HepG2 (cell line): Measurements from ENCODE around the gene SEC62. TPM values are rescaled to one million over a fixed set of nuclear protein-coding genes. Genes with fewer than 3 reads are reported as not detected.
A peak's percentile ranks its signal among the peaks of the same experiment; 100 is the strongest.

Source experiments
- CEBPG ChIP-seq: IDR thresholded peaks from 2 replicates; pipeline ENCODE4 v1.6.1; 2016
- GATAD2A ChIP-seq: IDR thresholded peaks from 2 replicates; pipeline ENCODE4 v1.6.1; 2016
- GFI1 ChIP-seq: sonication (generic); formaldehyde crosslinking; IDR thresholded peaks from 2 replicates; pipeline ENCODE4 v1.5.0; 2020; ENCODE audit warnings: missing genetic modification reagents, mild to moderate bottlenecking, borderline replicate concordance
- HMG20B ChIP-seq: conservative IDR thresholded peaks from 2 replicates; pipeline ENCODE4 v1.6.1; 2016; ENCODE audit warnings: missing genetic modification reagents, missing compliant biosample characterization
- PAWR ChIP-seq: sonication (generic); formaldehyde crosslinking; IDR thresholded peaks from 2 replicates; pipeline ENCODE4 v1.4.0; 2020; ENCODE audit warnings: missing genetic modification reagents, mild to moderate bottlenecking, borderline replicate concordance
- SIN3B ChIP-seq: fragments of 150-350 bp; IDR thresholded peaks from 2 replicates; pipeline ENCODE4 v1.6.1; 2014; ENCODE audit warnings: low read length
- SOX6 ChIP-seq, 2 experiments: fragments of 450-650 bp in 1 of 2; sonication (generic) in 1 of 2; formaldehyde crosslinking in 1 of 2; IDR thresholded peaks; 2 replicates each; pipeline versions ENCODE4 v1.4.0 to v1.6.1; 2017 to 2020; ENCODE audit warnings: antibody characterized with exemption in 1 of 2, mild to moderate bottlenecking in 1 of 2, missing genetic modification reagents in 1 of 2
- TEF ChIP-seq: sonication (generic); formaldehyde crosslinking; IDR thresholded peaks from 2 replicates; pipeline ENCODE4 v1.5.0; 2020; ENCODE audit warnings: missing genetic modification reagents
- ZFP1 ChIP-seq: IDR thresholded peaks from 2 replicates; pipeline ENCODE4 v1.6.1; 2016
- ZNF414 ChIP-seq: sonication (generic); formaldehyde crosslinking; IDR thresholded peaks from 2 replicates; pipeline ENCODE4 v1.5.0; 2020; ENCODE audit warnings: missing genetic modification reagents
- ZNF737 ChIP-seq: sonication (generic); formaldehyde crosslinking; IDR thresholded peaks from 2 replicates; pipeline ENCODE4 v1.5.0; 2020; ENCODE audit warnings: missing genetic modification reagents, mild to moderate bottlenecking, borderline replicate concordance
- ZNF766 ChIP-seq: sonication (generic); formaldehyde crosslinking; IDR thresholded peaks from 2 replicates; pipeline ENCODE4 v1.5.0; 2020; ENCODE audit warnings: missing genetic modification reagents, borderline replicate concordance
- ZNF839 ChIP-seq: sonication (generic); formaldehyde crosslinking; IDR thresholded peaks from 2 replicates; pipeline ENCODE4 v1.4.0; 2020; ENCODE audit warnings: missing genetic modification reagents, mild to moderate bottlenecking, borderline replicate concordance
- polyA plus RNA-seq, 8 experiments: library from polyadenylated mRNA; depleted of rRNA in 3 of 8; stranded (reverse) in 7 of 8; unstranded in 1 of 8; fragments of >200 nt; fragmentation: Illumina TruSeq in 4 of 8; extraction: Trizol in 4 of 8; gene quantifications; 2 replicates each; pipeline versions ENCODE4 v1.2.1 to v1.2.3, GENCODE V29; 2011 to 2016; ENCODE audit warnings: low read depth in 4 of 8, missing spikeins in 1 of 8, mixed read lengths in 1 of 8; ENCODE audit not compliant: insufficient read depth in 1 of 8
- total RNA-seq, 5 experiments: library from RNA; depleted of rRNA; stranded (reverse); fragments of >200 nt; fragmentation: Illumina TruSeq; extraction: Trizol; gene quantifications; 2 replicates each; pipeline ENCODE4 v1.2.3, GENCODE V29; 2016; ENCODE audit warnings: low read depth in 1 of 5
- TF ChIP-seq, protein P1 (sequence below): sonication (generic); formaldehyde crosslinking; IDR thresholded peaks from 2 replicates; pipeline ENCODE4 v1.4.0; 2020; ENCODE audit warnings: missing genetic modification reagents
- TF ChIP-seq, protein P2 (sequence below): sonication (generic); formaldehyde crosslinking; conservative IDR thresholded peaks from 2 replicates; pipeline ENCODE4 v1.8.0; 2022; ENCODE audit warnings: mild to moderate bottlenecking, moderate library complexity, missing genetic modification reagents
- TF ChIP-seq, protein P3 (sequence below): sonication (generic); formaldehyde crosslinking; IDR thresholded peaks from 2 replicates; pipeline ENCODE4 v1.5.1; 2020; ENCODE audit warnings: missing genetic modification reagents, mild to moderate bottlenecking, borderline replicate concordance
- TF ChIP-seq, protein P4 (sequence below): sonication (generic); formaldehyde crosslinking; conservative IDR thresholded peaks from 2 replicates; pipeline ENCODE4 v1.4.0; 2020; ENCODE audit warnings: mild to moderate bottlenecking, missing genetic modification reagents, moderate library complexity
- TF ChIP-seq, protein P5 (sequence below): sonication (generic); formaldehyde crosslinking; IDR thresholded peaks from 2 replicates; pipeline ENCODE4 v1.4.0; 2020; ENCODE audit warnings: missing genetic modification reagents

SEC62 gene
- total and polyA plus RNA-seq, 2 of the 13 experiments (the other 11 are each of a cell fraction or from before 2014, with no cell fraction given) = 54.0 to 68.7 TPM

GRCh38 chr3:170023165-170023564 is 56.6 kb downstream of the SEC62 start (continued):
- TF ChIP-seq SOX6 (IDR thresholded peaks at IDR 0.05) = no peak
- TF ChIP-seq SOX6 (CRISPR knock-in tag; IDR thresholded peaks at IDR 0.05) = peak; percentile 29; the same call in 1 of the 2 replicates
- no peak for TF ChIP-seq ZNF414
- TF ChIP-seq, protein P1, sequence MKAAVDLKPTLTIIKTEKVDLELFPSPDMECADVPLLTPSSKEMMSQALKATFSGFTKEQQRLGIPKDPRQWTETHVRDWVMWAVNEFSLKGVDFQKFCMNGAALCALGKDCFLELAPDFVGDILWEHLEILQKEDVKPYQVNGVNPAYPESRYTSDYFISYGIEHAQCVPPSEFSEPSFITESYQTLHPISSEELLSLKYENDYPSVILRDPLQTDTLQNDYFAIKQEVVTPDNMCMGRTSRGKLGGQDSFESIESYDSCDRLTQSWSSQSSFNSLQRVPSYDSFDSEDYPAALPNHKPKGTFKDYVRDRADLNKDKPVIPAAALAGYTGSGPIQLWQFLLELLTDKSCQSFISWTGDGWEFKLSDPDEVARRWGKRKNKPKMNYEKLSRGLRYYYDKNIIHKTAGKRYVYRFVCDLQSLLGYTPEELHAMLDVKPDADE (CRISPR knock-in tag) = no peak
- TF ChIP-seq ZFP1 (CRISPR knock-in tag) = no peak
- TF ChIP-seq, protein P2, sequence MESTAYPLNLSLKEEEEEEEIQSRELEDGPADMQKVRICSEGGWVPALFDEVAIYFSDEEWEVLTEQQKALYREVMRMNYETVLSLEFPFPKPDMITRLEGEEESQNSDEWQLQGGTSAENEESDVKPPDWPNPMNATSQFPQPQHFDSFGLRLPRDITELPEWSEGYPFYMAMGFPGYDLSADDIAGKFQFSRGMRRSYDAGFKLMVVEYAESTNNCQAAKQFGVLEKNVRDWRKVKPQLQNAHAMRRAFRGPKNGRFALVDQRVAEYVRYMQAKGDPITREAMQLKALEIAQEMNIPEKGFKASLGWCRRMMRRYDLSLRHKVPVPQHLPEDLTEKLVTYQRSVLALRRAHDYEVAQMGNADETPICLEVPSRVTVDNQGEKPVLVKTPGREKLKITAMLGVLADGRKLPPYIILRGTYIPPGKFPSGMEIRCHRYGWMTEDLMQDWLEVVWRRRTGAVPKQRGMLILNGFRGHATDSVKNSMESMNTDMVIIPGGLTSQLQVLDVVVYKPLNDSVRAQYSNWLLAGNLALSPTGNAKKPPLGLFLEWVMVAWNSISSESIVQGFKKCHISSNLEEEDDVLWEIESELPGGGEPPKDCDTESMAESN (CRISPR knock-in tag) = no peak
- TF ChIP-seq CEBPG (CRISPR knock-in tag) = peak; percentile 52; the same call in 1 of the 2 replicates
- TF ChIP-seq, protein P3, sequence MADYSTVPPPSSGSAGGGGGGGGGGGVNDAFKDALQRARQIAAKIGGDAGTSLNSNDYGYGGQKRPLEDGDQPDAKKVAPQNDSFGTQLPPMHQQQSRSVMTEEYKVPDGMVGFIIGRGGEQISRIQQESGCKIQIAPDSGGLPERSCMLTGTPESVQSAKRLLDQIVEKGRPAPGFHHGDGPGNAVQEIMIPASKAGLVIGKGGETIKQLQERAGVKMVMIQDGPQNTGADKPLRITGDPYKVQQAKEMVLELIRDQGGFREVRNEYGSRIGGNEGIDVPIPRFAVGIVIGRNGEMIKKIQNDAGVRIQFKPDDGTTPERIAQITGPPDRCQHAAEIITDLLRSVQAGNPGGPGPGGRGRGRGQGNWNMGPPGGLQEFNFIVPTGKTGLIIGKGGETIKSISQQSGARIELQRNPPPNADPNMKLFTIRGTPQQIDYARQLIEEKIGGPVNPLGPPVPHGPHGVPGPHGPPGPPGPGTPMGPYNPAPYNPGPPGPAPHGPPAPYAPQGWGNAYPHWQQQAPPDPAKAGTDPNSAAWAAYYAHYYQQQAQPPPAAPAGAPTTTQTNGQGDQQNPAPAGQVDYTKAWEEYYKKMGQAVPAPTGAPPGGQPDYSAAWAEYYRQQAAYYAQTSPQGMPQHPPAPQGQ (CRISPR knock-in tag) = no peak
- TF ChIP-seq ZNF766 (CRISPR knock-in tag) = no peak
- no peak for TF ChIP-seq TEF
- TF ChIP-seq GFI1 (CRISPR knock-in tag) = peak; percentile 84
- TF ChIP-seq PAWR (CRISPR knock-in tag) = no peak
- TF ChIP-seq, protein P4, sequence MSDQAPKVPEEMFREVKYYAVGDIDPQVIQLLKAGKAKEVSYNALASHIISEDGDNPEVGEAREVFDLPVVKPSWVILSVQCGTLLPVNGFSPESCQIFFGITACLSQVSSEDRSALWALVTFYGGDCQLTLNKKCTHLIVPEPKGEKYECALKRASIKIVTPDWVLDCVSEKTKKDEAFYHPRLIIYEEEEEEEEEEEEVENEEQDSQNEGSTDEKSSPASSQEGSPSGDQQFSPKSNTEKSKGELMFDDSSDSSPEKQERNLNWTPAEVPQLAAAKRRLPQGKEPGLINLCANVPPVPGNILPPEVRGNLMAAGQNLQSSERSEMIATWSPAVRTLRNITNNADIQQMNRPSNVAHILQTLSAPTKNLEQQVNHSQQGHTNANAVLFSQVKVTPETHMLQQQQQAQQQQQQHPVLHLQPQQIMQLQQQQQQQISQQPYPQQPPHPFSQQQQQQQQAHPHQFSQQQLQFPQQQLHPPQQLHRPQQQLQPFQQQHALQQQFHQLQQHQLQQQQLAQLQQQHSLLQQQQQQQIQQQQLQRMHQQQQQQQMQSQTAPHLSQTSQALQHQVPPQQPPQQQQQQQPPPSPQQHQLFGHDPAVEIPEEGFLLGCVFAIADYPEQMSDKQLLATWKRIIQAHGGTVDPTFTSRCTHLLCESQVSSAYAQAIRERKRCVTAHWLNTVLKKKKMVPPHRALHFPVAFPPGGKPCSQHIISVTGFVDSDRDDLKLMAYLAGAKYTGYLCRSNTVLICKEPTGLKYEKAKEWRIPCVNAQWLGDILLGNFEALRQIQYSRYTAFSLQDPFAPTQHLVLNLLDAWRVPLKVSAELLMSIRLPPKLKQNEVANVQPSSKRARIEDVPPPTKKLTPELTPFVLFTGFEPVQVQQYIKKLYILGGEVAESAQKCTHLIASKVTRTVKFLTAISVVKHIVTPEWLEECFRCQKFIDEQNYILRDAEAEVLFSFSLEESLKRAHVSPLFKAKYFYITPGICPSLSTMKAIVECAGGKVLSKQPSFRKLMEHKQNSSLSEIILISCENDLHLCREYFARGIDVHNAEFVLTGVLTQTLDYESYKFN (CRISPR knock-in tag) = peak; percentile 38; the same call in 1 of the 2 replicates
- no peak for TF ChIP-seq ZNF839
- peak; percentile 66 for TF ChIP-seq GATAD2A (CRISPR knock-in tag)
- TF ChIP-seq HMG20B (CRISPR knock-in tag) = 0 out of 2 replicates have a peak, but pooled peaks have one; percentile 30
- TF ChIP-seq SIN3B = no peak
- TF ChIP-seq ZNF737 (CRISPR knock-in tag) = no peak
- TF ChIP-seq, protein P5, sequence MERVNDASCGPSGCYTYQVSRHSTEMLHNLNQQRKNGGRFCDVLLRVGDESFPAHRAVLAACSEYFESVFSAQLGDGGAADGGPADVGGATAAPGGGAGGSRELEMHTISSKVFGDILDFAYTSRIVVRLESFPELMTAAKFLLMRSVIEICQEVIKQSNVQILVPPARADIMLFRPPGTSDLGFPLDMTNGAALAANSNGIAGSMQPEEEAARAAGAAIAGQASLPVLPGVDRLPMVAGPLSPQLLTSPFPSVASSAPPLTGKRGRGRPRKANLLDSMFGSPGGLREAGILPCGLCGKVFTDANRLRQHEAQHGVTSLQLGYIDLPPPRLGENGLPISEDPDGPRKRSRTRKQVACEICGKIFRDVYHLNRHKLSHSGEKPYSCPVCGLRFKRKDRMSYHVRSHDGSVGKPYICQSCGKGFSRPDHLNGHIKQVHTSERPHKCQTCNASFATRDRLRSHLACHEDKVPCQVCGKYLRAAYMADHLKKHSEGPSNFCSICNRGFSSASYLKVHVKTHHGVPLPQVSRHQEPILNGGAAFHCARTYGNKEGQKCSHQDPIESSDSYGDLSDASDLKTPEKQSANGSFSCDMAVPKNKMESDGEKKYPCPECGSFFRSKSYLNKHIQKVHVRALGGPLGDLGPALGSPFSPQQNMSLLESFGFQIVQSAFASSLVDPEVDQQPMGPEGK (CRISPR knock-in tag) = no peak
